Effector CD8-positive, alpha-beta T cell (primary cell): ENCODE results near the gene EHHADH.
"Not testable (repeated sequence)": the region's sequence is repeated elsewhere in the genome, so short reads cannot be mapped to it uniquely, and the experiment has no call there.

Source experiments
- DNase-seq: peaks from one replicate; lab custom pipeline; 2025; lab: John Stamatoyannopoulos, UW
- total RNA-seq, 4 experiments: gene quantifications; one replicate each; lab custom pipeline; 2026; lab: John Stamatoyannopoulos, UW

The EHHADH gene
- total RNA-seq = 1.5 to 3.4 (median 3.2) reads per million in 4 experiments

DNA sequence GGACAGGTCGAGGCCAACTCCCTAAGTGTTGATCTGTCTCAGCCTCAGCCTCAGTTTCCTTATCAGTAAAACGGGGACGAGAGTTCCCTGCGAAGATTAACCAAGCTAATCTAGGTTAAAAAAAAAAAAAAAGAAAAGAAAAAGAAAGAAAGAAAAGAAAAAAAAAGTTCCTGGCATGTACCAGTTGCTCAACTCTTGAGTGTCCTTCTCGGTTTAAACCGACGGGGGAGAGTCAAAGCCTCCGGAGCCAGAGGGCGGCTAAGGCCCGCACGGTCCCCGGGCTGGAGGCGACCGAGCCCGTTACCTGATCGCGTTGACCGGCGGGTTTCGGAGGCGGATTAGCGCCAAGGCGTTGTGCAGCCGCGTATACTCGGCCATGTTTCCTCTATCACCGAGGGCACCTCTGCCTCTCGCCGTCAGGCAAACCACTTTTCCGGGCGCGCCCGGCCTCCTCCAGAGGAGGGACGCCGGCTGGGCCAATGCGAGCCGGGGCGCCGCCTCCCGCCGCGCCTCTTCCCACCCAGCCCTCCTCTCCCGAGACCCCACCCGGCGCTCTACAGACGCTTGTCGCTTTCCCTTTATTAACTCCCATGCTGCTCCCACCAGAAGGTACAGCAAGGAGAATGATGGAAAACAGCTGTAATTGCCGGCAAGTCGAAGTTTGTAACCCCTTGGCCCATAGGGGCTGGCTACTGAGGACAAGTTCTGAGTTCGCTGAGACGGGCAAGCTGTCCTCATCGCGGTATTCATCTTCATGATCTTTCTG lies at the start of gene EHHADH:
EHHADH (minus strand) TSS at position 405 of the 766 bp plus-strand sequence; CDS start at position 378, 27 bp downstream.
- DNase-seq = peak; percentile 26

GRCh38 chr3:185299918-185300426 lies 46.1 kb upstream of the EHHADH start:
- DNase-seq = not testable (repeated sequence)

DNA sequence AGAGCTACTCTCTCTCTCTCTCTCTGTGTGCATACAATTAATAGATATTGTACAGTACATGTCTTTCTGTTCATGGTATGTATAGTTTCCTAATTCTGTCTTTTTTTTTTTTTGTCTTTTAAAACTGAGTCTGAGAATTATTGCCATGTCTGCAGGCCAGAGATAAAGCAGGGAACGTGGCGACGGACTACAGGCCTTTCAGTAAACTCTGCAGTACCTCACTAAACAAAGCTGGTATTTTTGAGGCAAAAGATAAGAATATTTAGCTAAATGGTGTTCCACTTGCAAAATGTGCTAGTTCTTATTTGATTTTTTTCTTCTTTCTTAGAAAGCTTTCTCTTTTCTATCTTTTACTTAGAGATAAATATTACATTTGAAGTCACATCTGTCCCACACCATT lies 44.0 kb upstream of the EHHADH start:
- DNase-seq = no peak

GRCh38 chr3:185292238-185292637 lies 38.4 kb upstream of the EHHADH start:
- no peak for DNase-seq

DNA sequence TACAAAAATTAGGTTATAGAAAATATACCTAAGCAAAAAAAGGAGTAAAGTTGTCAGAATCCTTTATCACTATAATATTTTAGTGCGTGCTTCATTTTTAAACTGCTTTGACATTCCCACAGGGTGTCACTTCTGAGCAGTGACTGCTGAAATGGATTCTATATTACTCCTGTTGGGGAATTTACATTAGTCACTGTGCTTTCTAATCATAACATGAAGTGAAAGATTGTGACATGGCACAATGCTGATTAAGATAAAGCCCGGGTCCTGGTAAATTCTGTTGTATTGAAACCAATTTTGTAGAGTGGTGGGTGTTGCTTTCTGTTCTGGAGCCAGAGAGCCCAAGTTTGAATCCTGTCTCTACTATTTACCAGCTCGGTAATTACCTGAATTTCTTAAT lies 36.4 kb upstream of the EHHADH start:
- DNase-seq = no peak

DNA sequence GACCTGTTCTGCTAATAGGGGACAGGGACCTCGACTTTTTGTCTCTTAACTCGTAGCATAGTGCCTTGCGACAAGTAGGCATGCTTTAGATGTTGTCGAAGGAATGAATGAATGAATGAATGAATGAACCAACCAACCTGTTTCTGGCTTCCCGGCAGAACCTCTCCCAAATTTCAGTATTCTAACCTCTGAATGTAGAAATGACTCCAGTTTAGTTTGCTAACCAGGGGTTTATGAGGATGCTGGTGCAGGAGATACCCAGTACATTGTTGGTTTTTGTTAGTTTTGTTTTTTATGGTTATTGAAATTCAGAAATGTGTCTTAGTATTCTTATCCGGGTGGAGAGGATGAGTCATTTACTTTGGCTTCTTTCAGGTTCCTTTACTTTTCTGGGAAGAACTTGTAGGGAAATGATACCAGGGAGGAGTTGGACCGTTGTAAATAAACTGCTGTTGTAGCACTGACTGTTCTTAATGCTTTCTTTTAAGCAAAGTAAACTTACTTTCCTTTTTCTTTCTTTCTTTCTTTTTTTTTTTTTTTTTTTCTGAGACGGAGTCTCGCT lies 29.6 kb upstream of the EHHADH start:
- no peak for DNase-seq

DNA sequence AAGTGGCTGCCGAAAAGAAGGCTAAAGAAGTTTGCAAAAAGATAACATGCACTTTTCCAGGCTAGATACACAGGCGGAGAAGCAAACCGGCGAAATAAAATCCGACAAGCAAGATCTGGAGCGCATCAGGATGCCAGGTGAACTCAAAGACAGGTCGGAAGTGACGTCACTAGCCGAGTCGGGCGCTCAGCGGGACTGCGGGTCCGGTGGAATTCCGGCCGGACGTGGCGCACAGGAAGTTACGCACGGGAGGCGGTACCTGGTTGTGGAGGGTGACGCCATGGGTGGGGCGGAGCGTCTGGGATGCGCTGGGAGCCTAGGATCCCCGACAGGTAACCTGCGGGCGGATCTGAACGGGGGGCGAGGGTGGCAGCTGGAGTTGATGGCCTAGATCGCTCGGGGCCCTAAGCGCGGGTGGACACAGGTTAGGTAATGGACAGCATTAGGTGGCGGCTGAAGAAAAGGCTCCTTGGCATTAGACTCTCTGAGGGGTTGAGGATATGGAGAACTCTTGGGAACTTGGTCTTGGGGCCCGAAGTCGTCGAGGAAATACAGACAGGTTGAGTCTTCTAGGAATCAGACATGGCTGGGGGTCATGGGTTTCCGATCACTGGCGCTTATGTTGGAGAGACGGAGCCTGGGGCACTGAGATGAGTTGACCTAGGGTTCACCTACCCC lies 29.0 kb upstream of the EHHADH start:
- DNase-seq = peak; percentile 87

- no peak for DNase-seq
Observed at GRCh38 chr3:185280572-185281365, 26.9 kb upstream of the EHHADH start.

DNA sequence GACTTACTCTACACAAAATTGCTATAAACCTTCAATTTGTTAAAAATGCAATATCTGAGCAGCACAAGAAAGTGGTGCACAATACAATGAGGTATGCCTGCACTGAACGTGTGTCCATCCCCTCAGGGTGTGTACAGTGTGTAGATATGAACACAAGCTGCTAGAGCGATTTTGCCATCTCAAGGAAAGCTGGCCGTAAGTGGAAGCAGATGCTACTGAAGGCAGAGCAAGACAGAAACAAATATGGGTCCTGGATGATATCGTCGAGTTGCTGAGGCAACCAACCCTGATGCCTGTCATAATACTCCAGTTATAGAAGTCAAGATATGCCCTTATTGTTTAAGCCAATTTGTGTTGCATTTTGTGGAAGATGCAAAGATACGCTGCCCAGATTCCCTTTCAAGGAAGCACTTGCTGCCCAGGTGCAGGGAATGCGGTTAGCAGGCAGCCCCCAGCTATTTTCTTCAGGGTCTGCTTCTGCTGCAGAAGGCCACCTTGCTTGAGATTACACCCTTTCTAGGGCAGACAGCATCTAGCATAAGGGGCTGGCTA lies 25.8 kb upstream of the EHHADH start:
- no peak for DNase-seq

- no peak for DNase-seq
Observed at GRCh38 chr3:185276415-185276814, 22.6 kb upstream of the EHHADH start.

DNA sequence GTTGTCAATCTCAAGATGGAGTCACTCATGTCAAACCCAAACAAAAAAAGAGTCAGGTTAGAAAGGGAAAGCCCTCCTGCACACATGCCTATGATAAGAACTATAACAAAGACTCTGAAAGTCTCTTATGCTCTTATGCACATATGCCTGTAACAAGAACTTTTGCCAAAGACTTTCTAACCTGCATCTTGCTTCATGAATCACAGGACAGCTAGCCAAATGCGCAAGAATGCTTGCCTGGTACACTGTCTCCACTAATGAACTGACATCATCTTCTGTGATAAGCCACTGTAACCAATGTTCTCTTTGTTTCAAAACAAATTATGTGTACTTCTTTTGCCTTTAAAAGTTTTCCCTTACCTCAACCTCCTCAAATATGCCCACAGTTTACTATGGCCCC lies 18.2 kb upstream of the EHHADH start:
- DNase-seq = no peak

- DNase-seq = no peak
Observed at GRCh38 chr3:185270956-185271332, 17.1 kb upstream of the EHHADH start.

- DNase-seq = no peak
Observed at GRCh38 chr3:185270262-185270955, 16.6 kb upstream of the EHHADH start.

GRCh38 chr3:185268194-185268962 lies 14.5 kb upstream of the EHHADH start:
- no peak for DNase-seq

- DNase-seq = no peak
Observed at GRCh38 chr3:185267193-185267592, 13.3 kb upstream of the EHHADH start.

GRCh38 chr3:185264849-185265553 lies 11.2 kb upstream of the EHHADH start:
- no peak for DNase-seq

- no peak for DNase-seq
Observed at GRCh38 chr3:185263423-185263822, 9.6 kb upstream of the EHHADH start.

DNA sequence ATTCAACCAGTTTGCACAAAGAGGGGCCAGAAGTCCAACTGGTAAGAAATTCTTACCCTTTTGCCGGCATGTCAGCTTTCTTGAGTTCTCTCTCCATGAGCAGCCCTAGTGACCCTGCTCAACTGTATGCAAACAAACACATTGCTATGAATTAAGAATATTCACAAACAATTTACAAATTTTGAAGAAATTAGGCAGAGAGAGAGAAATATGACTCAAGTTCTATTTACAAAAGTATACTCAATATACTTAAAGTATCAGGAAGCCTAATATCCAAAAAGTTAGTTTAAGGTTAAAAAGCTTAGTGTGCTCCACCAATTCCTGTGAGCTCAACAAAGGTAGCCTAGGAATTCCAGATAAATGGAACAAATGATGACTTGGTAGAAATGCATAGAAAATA lies 3.5 kb upstream of the EHHADH start:
- no peak for DNase-seq

- no peak for DNase-seq
Observed at GRCh38 chr3:185254799-185255198, 950 bp upstream of the EHHADH start.

GRCh38 chr3:185253133-185253532 lies 716 bp downstream of the EHHADH start:
- DNase-seq = not testable (repeated sequence)
